ENCODE data around the gene CLCNKA. TPM values are rescaled to one million over a fixed set of nuclear protein-coding genes. Genes with fewer than 3 reads are reported as not detected.

CLCNKA gene
- total RNA-seq, 1 donor from 2014 or later, result 0.65 TPM

GRCh38 chr1:16009030-16009460 lies 12.8 kb upstream of the CLCNKA start:
- peak; percentile 99 for TF ChIP-seq CTCF (IDR thresholded peaks at IDR 0.05)
- peak; percentile 86 for DNase-seq
- ATAC-seq, result peak; percentile 62 to 78
- H3K36me3 ChIP-seq, result no peaks in the 10 kb centered on the region
- peaks cover 18% of the 10 kb centered on the region for H3K4me1 ChIP-seq
- no peak overlapping the region for H3K4me3 ChIP-seq
- no peaks in the 10 kb centered on the region for H3K9me3 ChIP-seq
- H3K27me3 ChIP-seq (ENCODE audit: low read depth), result no peaks in the 10 kb centered on the region
- no peak overlapping the region for H3K27ac ChIP-seq
- intact Hi-C loops (cut with DNase I), result no loop called here

DNA sequence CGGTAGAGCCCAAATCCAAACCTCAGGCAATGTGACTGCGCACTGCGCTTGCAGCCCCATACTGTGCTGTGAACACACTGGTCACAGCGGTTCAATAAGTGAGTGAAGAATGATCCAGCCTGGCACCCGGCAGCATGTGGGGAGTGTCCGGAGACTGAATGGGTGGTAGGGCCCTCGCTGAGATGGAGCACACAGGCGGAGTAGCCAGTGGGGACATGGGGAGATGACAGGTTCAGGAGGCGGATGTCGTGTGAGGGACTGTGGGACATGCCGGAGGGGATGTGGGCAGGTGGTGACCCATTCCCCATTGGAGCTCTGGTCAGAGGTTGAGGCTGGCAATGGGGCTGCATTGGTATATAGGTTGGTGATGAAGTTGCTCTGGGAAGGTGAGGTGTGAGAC lies 12.2 kb upstream of the CLCNKA start:
- no peak for DNase-seq
- Histone ChIP-seq H3K27me3 (ENCODE audit: low read depth) (no peaks in the 10 kb centered on the region), H3K36me3 (no peaks in the 10 kb centered on the region)

DNA sequence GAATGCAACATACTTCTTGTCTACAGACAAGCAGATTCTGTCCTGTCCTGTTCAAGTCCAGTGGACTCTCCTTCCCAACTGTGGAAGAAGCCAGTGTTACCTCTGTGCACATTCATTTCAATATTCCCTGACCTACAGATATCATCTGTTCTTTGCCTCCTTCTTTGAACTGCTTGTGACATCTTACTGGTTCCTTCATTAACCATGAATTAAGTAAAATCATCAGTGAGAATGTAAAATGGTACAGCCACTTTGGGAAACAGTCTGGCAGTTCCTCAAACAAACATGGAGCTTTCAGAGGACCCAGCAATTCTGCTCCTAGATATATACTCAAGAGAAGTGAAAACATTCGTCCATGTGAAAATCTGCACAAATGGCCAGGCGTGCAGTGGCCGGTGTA lies 11.0 kb upstream of the CLCNKA start:
- TF ChIP-seq CTCF (IDR thresholded peaks at IDR 0.05), result no peak
- no peak overlapping the region for H3K4me3 ChIP-seq
- DNase-seq (no peak), ATAC-seq (no peak)
- H3K9me3 ChIP-seq, result no peaks in the 10 kb centered on the region
- H3K36me3 ChIP-seq, result no peaks in the 10 kb centered on the region
- no peaks in the 10 kb centered on the region for H3K27me3 ChIP-seq (ENCODE audit: low read depth)
- intact Hi-C loops (cut with DNase I), result no loop called here
- H3K27ac ChIP-seq, result no peak overlapping the region
- peaks cover 25% of the 10 kb centered on the region for H3K4me1 ChIP-seq

More for the DNA sequence above, 12.2 kb upstream of the CLCNKA start:
- no peak for ATAC-seq
- Histone ChIP-seq H3K9me3 (no peaks in the 10 kb centered on the region), H3K4me3 (no peak overlapping the region), H3K4me1 (peaks cover 20% of the 10 kb centered on the region), H3K27ac (no peak overlapping the region)
- TF ChIP-seq CTCF (IDR thresholded peaks at IDR 0.05), result no peak
- intact Hi-C loops (cut with DNase I), result no loop called here

DNA sequence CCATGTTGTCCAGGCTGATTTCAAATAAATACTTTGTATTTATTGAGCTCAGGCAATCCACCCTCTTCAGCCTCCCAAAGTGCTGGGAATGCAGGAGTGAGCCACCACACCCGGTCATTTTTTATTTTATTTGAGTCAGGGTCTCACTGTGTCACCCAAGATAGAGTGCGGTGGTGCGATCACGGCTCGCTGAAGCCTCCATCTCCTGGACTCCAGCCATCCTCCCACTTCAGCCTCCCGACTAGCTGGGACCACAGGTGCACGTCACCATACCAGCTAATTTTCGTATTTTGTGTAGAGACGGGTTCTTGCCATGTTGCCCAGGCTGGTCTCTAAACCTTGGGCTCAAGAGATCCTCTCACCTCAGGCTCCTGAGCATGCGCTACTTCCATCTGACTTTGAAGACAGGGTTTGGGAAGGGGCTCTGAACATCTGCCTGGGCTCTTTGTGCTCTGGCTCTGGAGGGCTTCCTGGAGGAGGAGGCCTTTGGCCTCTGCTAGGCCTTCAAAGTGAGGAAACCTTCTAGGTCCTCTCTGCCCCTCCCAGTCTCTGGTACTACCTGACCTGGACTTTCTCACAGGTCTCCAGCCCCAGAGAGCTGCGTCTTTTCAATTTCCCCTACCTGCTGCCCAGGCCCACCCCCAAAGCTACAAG lies 9.8 kb upstream of the CLCNKA start:
- intact Hi-C loops (cut with DNase I), result no loop called here
- Histone ChIP-seq H3K4me1 (peaks cover 25% of the 10 kb centered on the region), H3K4me3 (peak overlapping the region; percentile 51), H3K36me3 (no peaks in the 10 kb centered on the region), H3K27me3 (ENCODE audit: low read depth) (no peaks in the 10 kb centered on the region), H3K27ac (no peak overlapping the region), H3K9me3 (no peaks in the 10 kb centered on the region)
- ATAC-seq (no peak), DNase-seq (no peak)
- no peak for TF ChIP-seq CTCF (IDR thresholded peaks at IDR 0.05)

GRCh38 chr1:16012590-16013219 lies 9.1 kb upstream of the CLCNKA start:
- Histone ChIP-seq H3K27me3 (ENCODE audit: low read depth) (no peaks in the 10 kb centered on the region), H3K4me1 (peaks cover 29% of the 10 kb centered on the region), H3K27ac (peak overlapping the region; percentile 64), H3K36me3 (no peaks in the 10 kb centered on the region), H3K4me3 (peak overlapping the region; percentile 51), H3K9me3 (no peaks in the 10 kb centered on the region)
- DNase-seq (peak; percentile 81), ATAC-seq (peak; percentile 63 to 72)
- intact Hi-C loops (cut with DNase I), result no loop called here
- no peak for TF ChIP-seq CTCF (IDR thresholded peaks at IDR 0.05)
